Muscle of back (tissue), 11 donors: ENCODE results near the gene TCF3. TPM values are rescaled to one million over a fixed set of nuclear protein-coding genes. Genes with fewer than 3 reads are reported as not detected.
"Not testable (repeated sequence)": the region's sequence is repeated elsewhere in the genome, so short reads cannot be mapped to it uniquely, and the experiment has no call there.

ENCODE experiments used
- DNase-seq, 3 donors: peaks; one replicate each; pipeline versions ENCODE4 v3.0.0 to v3.0.0-alpha.2; 2013
- polyA plus RNA-seq, 10 donors: library from polyadenylated mRNA; unstranded; fragments of 120-200 nt; gene quantifications; one replicate each; pipeline ENCODE4 v1.2.1, GENCODE V29; 2013; ENCODE audit not compliant: insufficient read length in 10 of 10

TCF3 gene
- polyA plus RNA-seq, 10 donors: 101 to 150 (median 115) TPM

DNA sequence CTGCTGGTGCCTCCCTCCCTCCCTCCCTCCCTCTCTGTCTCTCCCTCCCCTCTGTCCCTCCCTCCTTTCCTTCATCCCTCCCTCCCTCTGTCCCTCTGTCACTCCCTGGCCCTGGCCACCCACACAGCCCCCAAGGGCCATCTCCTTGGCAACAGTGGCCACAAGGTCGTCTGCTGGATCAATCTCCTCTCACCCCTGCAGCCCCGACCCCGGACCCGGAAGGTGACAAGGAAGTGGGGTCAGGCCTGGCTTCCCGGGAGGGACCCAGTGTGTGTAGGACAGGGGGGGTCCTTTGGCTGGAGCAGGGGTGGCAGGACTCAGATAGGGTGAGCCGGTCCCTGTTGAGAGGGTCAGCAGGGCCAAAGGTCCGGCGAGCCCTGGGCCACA is 21.9 kb upstream of the TCF3 start:
- DNase-seq: no peak

GRCh38 chr19:1673645-1674292 is 21.4 kb upstream of the TCF3 start:
- no peak for DNase-seq

DNA sequence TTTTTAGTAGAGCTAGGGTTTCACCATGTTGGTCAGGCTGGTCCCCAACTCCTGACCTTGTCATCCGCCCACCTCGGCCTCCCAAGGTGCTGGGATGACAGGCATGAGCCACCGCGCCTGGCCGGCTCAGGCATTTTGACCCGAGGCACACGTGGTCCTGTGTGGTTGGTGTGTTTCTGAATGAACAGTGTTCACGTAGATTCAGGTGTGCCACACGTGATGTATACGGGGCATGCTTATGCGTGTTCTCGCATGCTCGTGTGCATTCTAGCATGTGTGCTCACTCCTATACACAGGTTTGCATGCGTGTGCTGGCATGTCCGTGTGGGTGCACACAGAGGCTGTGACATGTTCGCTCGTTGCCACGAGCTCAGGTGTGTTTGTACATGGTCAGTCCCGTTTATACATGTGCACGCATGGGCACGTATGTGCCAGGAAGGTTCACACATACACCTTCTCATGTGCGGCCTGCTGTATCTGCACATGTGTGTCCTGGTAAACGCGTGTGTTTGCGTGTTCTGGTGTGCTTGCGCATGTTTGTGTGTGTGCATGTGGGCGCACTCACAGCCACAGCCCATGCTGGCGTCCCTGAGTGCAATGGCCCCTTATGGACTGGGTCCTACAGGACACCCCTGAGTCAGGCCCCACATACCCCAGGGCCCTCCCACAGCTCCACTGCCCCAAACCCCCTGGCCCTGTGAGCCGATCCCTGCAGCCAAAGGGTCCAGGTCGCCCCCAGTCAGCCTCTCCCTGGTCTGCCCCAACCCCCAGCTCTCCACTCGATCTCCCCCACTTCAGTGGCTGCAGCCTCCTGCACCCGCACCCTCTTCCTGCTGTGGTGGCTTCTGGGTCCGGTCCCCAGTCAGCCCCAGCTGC is 20.6 kb upstream of the TCF3 start:
- no peak for DNase-seq

- peak in 1 of 3 donors; percentile 67 for DNase-seq
These were observed 19.8 kb upstream of the TCF3 start for GRCh38 chr19:1672038-1672768.

GRCh38 chr19:1671716-1672037 is 19.3 kb upstream of the TCF3 start:
- DNase-seq: no peak

GRCh38 chr19:1670747-1671146 is 18.3 kb upstream of the TCF3 start:
- not testable (repeated sequence) for DNase-seq

DNA sequence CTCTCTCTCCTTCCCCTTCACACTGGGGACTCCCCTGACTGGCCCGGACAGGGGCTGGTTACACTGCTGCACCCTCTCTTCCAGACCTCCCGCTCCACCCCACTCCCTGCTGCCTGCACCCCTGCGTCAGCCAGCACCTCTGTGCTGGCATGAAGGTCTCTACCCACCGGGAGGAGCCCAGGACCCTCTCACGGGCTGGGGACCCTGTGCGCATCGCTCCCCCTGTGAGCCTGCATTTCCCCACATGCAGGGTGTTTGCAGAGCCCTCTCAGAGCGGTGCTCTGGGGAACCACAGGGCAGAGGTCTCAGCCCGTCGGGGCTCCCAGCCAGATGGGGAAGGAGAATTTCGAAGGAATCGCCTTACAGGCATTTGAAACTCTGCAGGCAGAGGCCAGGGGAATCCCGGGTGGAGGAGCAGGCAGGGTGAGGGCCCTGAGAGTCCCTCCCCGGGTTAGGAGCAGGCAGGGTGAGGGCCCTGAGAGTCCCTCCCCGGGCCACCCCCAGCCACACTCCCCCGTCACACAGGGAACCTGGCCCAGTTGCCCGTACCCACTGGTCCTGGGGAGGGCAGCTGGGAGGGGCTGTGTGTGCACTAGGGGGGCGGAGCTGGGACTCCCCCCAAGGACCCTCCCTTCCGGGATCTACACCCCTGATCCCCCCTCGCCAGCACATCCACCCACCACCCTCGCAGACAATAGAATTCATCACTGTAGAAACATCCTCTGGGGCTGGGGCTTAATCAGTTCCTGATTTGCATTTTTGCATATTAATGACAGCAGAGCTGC is 16.3 kb upstream of the TCF3 start:
- DNase-seq: peak in 1 of 3 donors; percentile 70

DNA sequence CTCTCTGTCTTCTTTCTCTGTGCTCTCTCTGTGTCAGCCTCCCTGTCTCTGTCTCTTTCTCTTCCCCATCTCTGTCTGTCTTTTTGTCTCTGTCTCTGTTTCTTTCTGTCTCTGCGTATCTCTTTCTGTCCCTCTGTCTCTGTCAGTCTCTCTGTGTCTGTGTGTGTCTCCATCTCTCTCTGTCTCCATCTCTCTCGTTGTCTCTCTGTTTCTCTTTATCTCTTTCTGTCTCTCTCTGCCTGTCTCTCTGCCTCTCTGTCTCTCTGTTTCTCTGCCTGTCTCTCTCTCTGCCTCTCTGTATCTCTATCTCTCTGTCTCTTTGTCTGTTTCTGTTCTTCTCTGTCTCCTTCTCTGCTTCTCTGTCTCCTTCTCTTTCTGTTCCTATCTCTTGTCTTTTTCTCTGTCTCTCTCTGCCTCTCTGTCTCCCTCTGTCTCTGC is 15.7 kb upstream of the TCF3 start:
- DNase-seq: no peak

- no peak for DNase-seq
These were observed 13.2 kb upstream of the TCF3 start for GRCh38 chr19:1665565-1666047.

GRCh38 chr19:1663852-1664251 is 11.4 kb upstream of the TCF3 start:
- no peak for DNase-seq

DNA sequence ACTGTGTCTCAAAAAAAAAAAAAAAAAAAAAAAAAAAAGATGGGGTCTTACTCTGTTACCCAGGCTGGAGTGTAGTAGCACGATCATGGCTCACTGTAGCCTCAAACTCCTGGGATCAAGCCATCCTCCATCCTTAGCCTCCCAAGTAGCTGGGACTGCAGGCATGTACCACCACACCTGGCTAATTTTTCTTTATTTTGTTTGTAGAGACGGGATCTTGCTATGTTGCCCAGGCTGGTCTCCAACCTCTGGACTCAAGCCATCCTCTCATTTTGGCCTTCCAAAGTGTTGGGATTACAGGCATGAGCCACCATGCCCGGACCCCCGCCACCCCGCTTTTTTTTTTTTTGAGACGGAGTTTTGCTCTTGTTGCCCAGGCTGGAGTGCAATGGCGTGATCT is 10.8 kb upstream of the TCF3 start:
- not testable (repeated sequence) for DNase-seq

DNA sequence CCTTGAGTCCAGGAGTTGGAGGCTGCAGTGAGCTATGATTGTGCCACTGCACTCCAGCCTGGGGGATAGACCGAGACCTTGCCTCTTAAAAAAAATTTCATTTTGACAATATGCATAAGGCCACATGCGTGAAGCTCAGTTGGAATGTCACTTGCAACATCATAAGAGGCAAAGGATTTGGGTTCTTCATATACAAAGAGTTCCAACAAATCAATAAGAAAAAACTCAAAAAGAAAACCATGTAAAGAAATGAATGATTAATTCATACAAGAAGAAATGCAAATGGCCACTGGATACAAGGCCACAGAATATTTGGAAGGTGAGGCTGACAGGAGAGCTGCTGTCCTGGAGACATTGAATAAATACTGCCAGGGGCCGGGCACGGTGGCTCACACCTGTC is 9.6 kb upstream of the TCF3 start:
- no peak for DNase-seq

- DNase-seq: no peak
These were observed 6.6 kb upstream of the TCF3 start for GRCh38 chr19:1659084-1659427.

GRCh38 chr19:1658150-1659083 is 6.0 kb upstream of the TCF3 start:
- DNase-seq: no peak

DNA sequence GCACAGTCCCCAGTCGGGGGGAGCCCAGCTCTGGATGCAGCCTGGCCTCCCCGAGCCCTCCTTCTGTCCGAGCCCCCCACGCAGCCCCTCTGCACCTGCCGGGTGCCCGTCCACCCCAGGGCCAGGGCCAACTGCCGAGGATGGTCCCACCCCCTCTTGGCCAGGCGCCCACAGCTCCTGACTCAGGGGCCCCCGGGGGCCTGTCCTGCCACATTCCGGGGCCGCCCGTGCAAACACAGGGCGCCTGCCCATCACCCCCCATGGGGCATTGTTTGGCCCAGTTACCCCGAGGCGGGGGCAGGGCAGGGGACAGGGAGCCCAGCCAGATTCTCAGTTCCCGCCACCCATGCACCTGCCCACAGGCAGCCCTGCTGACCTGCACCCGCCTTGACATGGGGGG is 5.3 kb upstream of the TCF3 start:
- DNase-seq: no peak

DNA sequence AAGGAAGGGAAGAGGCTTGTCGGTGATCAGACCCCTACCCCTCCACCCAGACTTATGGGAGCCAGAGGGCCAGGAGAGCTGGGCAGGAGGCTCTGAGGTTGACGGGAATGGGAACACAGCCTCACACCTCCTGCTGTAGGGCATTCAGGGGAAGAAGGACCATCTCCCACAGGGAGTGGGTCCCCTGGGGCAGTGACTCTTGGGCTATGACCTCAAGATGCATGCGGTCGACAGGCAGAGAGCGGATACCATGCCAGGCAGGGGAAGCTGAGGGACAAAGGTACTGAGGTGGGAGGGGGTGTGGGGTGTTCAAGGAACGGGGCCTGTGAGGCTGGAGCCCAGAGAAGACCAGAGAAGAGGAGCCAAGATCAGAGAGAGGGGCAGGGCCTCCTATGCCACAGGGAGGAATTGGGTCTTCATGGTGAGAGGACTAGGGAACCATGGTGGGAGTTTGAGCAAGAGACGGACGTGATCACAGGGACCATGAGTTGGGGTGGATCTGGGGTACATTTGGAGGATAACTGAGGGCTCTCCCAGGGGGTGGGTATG is 4.6 kb upstream of the TCF3 start:
- DNase-seq: no peak

GRCh38 chr19:1655987-1656608 is 3.7 kb upstream of the TCF3 start:
- DNase-seq: no peak

GRCh38 chr19:1655131-1655981 is 2.9 kb upstream of the TCF3 start:
- no peak for DNase-seq
